Loucy (cell line): Measurements from ENCODE around the gene NMNAT2.

ENCODE experiments used
- H2AFZ ChIP-seq: fragments of 200-600 bp; sonication (generic); 2 replicates; pipeline ENCODE4 v1.6.0; 2016; ENCODE audit warnings: antibody characterized with exemption, mild to moderate bottlenecking, low read length, moderate library complexity
- H3F3A ChIP-seq: fragments of 200-600 bp; 2 replicates; pipeline ENCODE4 v1.6.0; 2016; ENCODE audit warnings: antibody characterized with exemption, low read depth, mild to moderate bottlenecking
- H3K27me3 ChIP-seq: fragments of 200-600 bp; sonication (generic); 2 replicates; pipeline ENCODE4 v1.6.1; 2014; ENCODE audit warnings: low read length, mild to moderate bottlenecking; ENCODE audit not compliant: insufficient read depth, poor library complexity, severe bottlenecking
- H3K36me3 ChIP-seq: fragments of 200-600 bp; sonication (generic); 2 replicates; pipeline ENCODE4 v1.6.1; 2016; ENCODE audit warnings: low read length; ENCODE audit not compliant: insufficient read depth
- H3K4me1 ChIP-seq: fragments of 200-600 bp; sonication (generic); 2 replicates; pipeline ENCODE4 v1.5.1; 2014; ENCODE audit warnings: low read length, mild to moderate bottlenecking; ENCODE audit not compliant: insufficient read depth, poor library complexity, severe bottlenecking
- H3K4me2 ChIP-seq: fragments of 200-600 bp; sonication (generic); 2 replicates; pipeline ENCODE4 v1.6.0; 2014; ENCODE audit warnings: antibody characterized with exemption, low read length, low read depth, mild to moderate bottlenecking; ENCODE audit not compliant: poor library complexity, severe bottlenecking
- H3K4me3 ChIP-seq: fragments of 200-600 bp; sonication (generic); 2 replicates; pipeline ENCODE4 v1.5.1; 2014; ENCODE audit warnings: low read length, mild to moderate bottlenecking, mixed read lengths; ENCODE audit not compliant: poor library complexity, severe bottlenecking
- H3K79me2 ChIP-seq: fragments of 200-600 bp; sonication (generic); 2 replicates; pipeline ENCODE4 v1.6.1; 2014; ENCODE audit warnings: low read length; ENCODE audit not compliant: insufficient read depth
- H3K9ac ChIP-seq: fragments of 200-600 bp; sonication (generic); 2 replicates; pipeline ENCODE4 v1.6.0; 2014; ENCODE audit warnings: mild to moderate bottlenecking, low read depth, low read length, moderate library complexity; ENCODE audit not compliant: poor library complexity, severe bottlenecking
- H3K9me2 ChIP-seq: fragments of 200-600 bp; sonication (generic); replicated peaks from 2 replicates; pipeline ENCODE4 v1.6.1; 2016; ENCODE audit warnings: low read depth, low read length, mixed read lengths
- H3K9me3 ChIP-seq: fragments of 200-600 bp; sonication (generic); 2 replicates; pipeline ENCODE4 v1.6.1; 2014; ENCODE audit warnings: mild to moderate bottlenecking, antibody characterized with exemption, low read length, low read depth; ENCODE audit not compliant: insufficient read depth
- H4K20me1 ChIP-seq: fragments of 200-600 bp; sonication (generic); 2 replicates; pipeline ENCODE4 v1.6.0; 2014; ENCODE audit warnings: antibody characterized with exemption, low read length, mild to moderate bottlenecking; ENCODE audit not compliant: insufficient read depth, poor library complexity, severe bottlenecking
- EZH2phosphoT487 ChIP-seq: fragments of 200-600 bp; IDR thresholded peaks from 2 replicates; pipeline ENCODE4 v1.6.1; 2018; ENCODE audit warnings: antibody characterized with exemption, mild to moderate bottlenecking, moderate library complexity, borderline replicate concordance
- TF ChIP-seq, protein P1 (sequence below): fragments of 200-600 bp; sonication (generic); conservative IDR thresholded peaks from 2 replicates; pipeline ENCODE4 v1.5.1; 2014; ENCODE audit warnings: mild to moderate bottlenecking, antibody characterized with exemption, low read length

Gene NMNAT2

GRCh38 chr1:183230413-183230812 lies 187.8 kb downstream of the NMNAT2 start:
- Histone ChIP-seq H3K4me2 (no peak overlapping the region), H3K36me3 (no peaks in the 10 kb centered on the region), H4K20me1 (no peaks in the 10 kb centered on the region), H3K9ac (no peak overlapping the region), H3K4me3 (no peak overlapping the region), H3K9me2 (no peaks in the 10 kb centered on the region), H3K27me3 (no peaks in the 10 kb centered on the region), H2AFZ (peak overlapping the region; percentile 35; the same call in 1 of the 2 replicates), H3K9me3 (no peaks in the 10 kb centered on the region), H3F3A (no peaks in the 10 kb centered on the region), H3K4me1 (peaks cover 42% of the 10 kb centered on the region), H3K79me2 (no peaks in the 10 kb centered on the region)
- TF ChIP-seq, protein P1, sequence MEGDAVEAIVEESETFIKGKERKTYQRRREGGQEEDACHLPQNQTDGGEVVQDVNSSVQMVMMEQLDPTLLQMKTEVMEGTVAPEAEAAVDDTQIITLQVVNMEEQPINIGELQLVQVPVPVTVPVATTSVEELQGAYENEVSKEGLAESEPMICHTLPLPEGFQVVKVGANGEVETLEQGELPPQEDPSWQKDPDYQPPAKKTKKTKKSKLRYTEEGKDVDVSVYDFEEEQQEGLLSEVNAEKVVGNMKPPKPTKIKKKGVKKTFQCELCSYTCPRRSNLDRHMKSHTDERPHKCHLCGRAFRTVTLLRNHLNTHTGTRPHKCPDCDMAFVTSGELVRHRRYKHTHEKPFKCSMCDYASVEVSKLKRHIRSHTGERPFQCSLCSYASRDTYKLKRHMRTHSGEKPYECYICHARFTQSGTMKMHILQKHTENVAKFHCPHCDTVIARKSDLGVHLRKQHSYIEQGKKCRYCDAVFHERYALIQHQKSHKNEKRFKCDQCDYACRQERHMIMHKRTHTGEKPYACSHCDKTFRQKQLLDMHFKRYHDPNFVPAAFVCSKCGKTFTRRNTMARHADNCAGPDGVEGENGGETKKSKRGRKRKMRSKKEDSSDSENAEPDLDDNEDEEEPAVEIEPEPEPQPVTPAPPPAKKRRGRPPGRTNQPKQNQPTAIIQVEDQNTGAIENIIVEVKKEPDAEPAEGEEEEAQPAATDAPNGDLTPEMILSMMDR, result no peak
- no peak for TF ChIP-seq EZH2phosphoT487

- peaks cover 42% of the 10 kb centered on the region for H3K4me1 ChIP-seq
These were observed 189.6 kb downstream of the NMNAT2 start for GRCh38 chr1:183228347-183229220.

DNA sequence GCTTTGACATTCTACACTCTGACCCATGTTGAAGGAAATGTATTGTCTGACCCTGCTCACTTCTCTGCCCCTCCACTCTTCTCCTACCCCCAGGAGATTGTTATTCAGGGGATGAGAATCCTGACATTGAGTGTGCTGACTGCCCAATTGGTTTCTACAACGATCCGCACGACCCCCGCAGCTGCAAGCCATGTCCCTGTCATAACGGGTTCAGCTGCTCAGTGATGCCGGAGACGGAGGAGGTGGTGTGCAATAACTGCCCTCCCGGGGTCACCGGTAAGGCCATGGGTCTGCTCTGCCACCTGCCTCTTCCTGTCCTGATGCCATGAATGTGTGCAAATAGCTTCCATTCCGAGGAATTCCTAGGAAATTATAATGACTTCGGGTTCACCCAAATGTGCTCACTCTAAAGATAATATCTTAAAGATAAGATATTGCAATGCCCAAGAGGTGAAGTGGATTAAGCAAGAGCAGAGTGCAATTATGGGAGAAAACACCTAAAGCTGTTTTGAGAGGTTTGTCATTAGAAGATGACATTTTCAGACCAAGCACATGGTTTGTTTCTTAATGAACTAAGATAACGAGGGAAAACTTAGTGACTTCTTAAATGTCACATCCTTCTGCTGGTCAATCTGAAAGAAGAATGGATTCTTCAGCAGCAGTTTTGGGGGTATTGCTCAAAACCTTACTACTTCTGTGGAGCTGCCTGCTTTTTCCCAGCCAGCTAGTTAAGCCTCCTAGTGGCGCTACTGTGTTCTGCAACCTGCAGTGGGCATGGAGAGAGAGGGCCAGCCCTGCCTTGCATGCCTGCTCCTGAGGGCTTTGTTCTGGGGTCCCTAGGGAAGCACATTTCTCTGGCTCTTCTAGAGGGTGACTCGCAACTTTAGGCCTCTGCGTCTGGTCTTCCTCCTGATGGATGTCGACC lies 190.5 kb downstream of the NMNAT2 start:
- no peaks in the 10 kb centered on the region for H3K27me3 ChIP-seq
- no peak overlapping the region for H3K9ac ChIP-seq
- H4K20me1 ChIP-seq, result no peaks in the 10 kb centered on the region
- H3K36me3 ChIP-seq, result no peaks in the 10 kb centered on the region
- no peak for TF ChIP-seq EZH2phosphoT487
- TF ChIP-seq, protein P1, result peak; percentile 94
- no peak overlapping the region for H3K4me3 ChIP-seq
- no peaks in the 10 kb centered on the region for H3K9me2 ChIP-seq
- no peaks in the 10 kb centered on the region for H3K9me3 ChIP-seq
- no peak overlapping the region for H3K4me2 ChIP-seq
- no peaks in the 10 kb centered on the region for H3K79me2 ChIP-seq
- H3K4me1 ChIP-seq, result peaks cover 42% of the 10 kb centered on the region
- H3F3A ChIP-seq, result no peaks in the 10 kb centered on the region
- H2AFZ ChIP-seq, result no peak overlapping the region

More at GRCh38 chr1:183228347-183229220, 189.6 kb downstream of the NMNAT2 start:
- TF ChIP-seq, protein P1, result 0 out of 2 replicates have a peak, but pooled peaks have one; percentile 38
- TF ChIP-seq EZH2phosphoT487, result no peak
- H3F3A ChIP-seq, result no peaks in the 10 kb centered on the region
- no peaks in the 10 kb centered on the region for H4K20me1 ChIP-seq
- no peak overlapping the region for H3K4me2 ChIP-seq
- H3K9me3 ChIP-seq, result no peaks in the 10 kb centered on the region
- no peak overlapping the region for H3K9ac ChIP-seq
- no peaks in the 10 kb centered on the region for H3K9me2 ChIP-seq
- H3K27me3 ChIP-seq, result no peaks in the 10 kb centered on the region
- H3K36me3 ChIP-seq, result no peaks in the 10 kb centered on the region
- H3K79me2 ChIP-seq, result no peaks in the 10 kb centered on the region
- H3K4me3 ChIP-seq, result no peak overlapping the region
- H2AFZ ChIP-seq, result peak overlapping the region; percentile 56
